MM.1S (cell line): ENCODE measurements around the gene FOXO3.

ENCODE experiments used
- EZH2 ChIP-seq: fragments of 300-600 bp; sonication (generic); optimal IDR thresholded peaks from 2 replicates; pipeline ENCODE3; 2017; ENCODE audit warnings: low read depth, mild to moderate bottlenecking, antibody characterized with exemption, low read length, mixed read lengths
- EZH2phosphoT487 ChIP-seq: fragments of 300-600 bp; sonication (generic); IDR thresholded peaks from 2 replicates; pipeline ENCODE4 v1.6.1; 2018; ENCODE audit warnings: antibody characterized with exemption, low read length
- TF ChIP-seq, protein P1 (sequence below): fragments of 300-600 bp; sonication (generic); IDR thresholded peaks from 2 replicates; pipeline ENCODE4 v1.5.1; 2016; ENCODE audit warnings: antibody characterized with exemption, low read length, mixed read lengths

GRCh38 chr6:108710551-108710950 is 149.8 kb downstream of the FOXO3 start:
- TF ChIP-seq, protein P1, sequence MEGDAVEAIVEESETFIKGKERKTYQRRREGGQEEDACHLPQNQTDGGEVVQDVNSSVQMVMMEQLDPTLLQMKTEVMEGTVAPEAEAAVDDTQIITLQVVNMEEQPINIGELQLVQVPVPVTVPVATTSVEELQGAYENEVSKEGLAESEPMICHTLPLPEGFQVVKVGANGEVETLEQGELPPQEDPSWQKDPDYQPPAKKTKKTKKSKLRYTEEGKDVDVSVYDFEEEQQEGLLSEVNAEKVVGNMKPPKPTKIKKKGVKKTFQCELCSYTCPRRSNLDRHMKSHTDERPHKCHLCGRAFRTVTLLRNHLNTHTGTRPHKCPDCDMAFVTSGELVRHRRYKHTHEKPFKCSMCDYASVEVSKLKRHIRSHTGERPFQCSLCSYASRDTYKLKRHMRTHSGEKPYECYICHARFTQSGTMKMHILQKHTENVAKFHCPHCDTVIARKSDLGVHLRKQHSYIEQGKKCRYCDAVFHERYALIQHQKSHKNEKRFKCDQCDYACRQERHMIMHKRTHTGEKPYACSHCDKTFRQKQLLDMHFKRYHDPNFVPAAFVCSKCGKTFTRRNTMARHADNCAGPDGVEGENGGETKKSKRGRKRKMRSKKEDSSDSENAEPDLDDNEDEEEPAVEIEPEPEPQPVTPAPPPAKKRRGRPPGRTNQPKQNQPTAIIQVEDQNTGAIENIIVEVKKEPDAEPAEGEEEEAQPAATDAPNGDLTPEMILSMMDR: no peak
- TF ChIP-seq EZH2 (no peak), EZH2phosphoT487 (no peak)
